Activated naive CD4-positive, alpha-beta T cell treated with Interleukin-2 at 50 U/mL for 16 hours (primary cell): ENCODE results near the gene ZNF230.

Source experiments
- DNase-seq: peaks from one replicate; pipeline ENCODE4 v3.0.0-alpha.2; 2020

ZNF230 gene

DNA sequence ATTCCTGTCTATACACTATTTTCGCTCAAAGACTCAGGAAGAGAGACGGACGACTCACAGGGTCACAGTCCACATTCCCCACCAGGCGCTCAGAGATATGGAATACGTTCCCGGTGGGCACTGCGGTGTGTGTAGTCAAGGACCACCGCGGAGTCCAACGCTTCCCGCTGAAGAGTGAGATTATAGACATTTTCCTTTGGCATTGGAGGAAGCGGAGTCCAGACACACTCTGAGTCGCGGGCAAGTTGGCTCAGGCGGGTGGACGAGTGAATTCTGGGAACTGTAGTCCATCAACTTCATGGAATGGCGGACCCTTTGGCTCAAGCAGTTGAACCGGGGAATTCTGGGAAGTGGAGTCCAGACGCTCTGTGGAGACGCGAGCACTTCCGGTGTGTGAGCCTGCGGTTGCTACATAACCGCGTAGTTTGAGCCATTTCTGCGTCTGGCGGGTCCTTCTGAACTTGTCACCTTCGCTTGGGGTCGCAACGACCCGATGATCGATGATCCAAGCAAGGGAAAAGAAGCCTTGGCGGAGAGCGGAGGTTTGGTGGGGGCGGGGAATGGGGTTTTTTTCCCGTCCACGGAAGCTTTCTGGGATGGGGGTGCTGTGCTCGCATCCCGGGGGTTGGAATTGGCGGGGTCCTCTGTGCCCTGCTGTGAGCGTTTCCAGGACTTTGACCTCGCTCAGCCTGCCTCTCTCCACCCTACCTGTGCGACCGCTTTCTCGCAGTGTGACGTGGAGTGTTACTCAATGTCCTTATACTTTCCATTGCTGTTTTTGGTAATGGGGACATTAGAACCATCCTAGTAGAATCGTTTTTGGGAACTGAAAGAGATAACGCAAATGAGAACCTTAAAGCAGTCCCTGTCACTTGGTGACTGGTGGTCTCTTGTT, at the start of gene ZNF230:
Gene ZNF230, plus strand, starts transcription at position 392 of the 895 bp plus-strand sequence. CDS start 4,122 bp downstream, outside the sequence.
- DNase-seq: peak; percentile 83

DNA sequence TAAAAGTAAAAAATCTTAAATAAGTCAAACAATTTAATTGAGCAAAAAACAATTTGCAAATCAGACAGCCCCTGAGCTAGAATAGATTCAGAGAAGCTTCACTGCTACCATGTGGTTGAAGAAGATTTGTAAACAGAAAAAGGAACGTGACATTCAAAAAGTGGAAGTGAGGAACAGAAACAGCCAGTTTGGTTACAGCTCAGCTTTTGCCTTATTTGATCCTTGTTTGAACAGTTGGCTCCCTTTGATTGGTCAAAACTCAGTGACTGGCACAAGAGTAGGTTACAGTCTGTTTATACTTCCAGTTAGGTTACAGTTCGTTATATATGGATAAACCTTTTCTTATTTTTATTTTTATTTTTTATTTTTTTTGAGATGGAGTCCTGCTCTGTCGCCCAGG, 45.9 kb upstream of the ZNF230 start:
- no peak for DNase-seq

DNA sequence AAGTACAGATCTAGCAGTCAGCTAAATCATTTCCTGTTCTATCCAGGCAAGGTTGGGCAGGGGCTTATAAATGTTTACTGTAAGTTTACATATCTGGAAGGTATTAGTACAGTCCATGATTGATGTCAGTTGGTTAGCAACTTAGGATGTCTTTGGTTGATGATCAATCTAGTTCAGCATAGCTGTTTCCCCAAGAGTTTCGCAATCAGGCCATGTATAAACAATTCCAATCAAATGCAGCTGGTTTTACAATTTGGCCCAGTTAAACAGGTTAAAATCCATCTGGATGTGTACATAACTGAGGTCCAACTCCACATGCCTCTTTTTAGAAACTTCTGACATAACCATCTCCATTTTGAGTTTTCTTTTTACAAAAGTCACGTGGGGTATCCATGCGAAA, 44.9 kb upstream of the ZNF230 start:
- no peak for DNase-seq

DNA sequence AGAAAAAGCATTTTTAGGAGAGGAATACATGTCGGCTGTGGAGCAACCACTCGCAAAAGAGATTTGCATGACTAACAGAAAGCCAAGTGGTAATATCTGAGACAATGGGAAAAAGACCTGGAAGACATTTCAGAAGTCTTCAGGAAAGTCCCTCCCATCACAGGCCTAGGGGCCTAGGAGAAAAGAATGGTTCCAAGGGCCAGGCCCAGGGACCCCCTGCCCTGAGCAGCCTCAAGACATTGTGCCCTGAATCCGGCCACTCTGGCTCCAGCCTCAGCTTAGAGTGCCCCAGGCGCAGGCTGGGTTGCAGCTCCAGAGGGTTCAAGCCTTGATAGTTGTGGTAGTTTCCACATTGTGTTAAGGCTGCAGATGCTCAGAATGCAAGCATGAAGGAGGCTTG, 42.3 kb upstream of the ZNF230 start:
- DNase-seq: no peak

DNA sequence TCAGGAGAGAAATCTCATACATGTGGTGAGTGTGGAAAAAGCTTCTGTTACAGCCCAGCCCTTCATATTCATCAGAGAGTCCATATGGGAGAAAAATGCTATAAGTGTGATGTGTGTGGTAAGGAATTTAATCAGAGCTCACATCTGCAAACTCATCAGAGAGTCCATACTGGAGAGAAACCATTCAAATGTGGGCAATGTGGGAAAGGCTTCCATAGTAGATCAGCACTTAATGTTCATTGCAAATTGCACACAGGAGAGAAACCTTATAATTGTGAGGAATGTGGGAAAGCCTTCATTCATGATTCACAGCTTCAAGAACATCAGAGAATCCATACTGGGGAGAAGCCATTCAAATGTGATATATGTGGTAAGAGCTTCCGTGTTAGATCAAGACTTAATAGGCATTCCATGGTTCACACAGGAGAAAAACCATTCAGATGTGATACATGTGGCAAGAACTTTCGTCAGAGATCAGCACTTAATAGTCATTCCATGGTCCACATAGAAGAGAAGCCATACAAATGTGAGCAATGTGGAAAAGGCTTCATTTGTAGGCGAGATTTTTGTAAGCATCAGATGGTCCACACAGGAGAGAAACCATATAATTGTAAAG, 36.6 kb upstream of the ZNF230 start:
- no peak for DNase-seq

DNA sequence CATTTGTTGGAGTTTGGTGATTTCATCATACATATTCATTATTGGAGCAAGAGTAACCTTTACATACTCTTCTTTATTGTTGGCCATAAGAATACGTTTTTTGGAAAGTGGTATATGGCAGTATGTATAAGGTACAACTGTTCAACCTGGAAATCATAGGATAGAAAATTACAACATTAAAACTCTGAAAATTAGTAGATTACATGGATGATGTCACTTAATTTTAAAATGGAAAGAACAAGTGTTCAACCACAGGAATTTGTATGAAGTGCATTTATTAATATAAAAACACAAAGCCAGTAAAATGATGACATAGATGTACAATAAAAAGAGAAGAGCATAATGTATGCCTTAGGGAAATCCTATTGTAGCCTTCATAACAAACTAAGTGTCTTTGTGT, 26.0 kb upstream of the ZNF230 start:
- DNase-seq: no peak

DNA sequence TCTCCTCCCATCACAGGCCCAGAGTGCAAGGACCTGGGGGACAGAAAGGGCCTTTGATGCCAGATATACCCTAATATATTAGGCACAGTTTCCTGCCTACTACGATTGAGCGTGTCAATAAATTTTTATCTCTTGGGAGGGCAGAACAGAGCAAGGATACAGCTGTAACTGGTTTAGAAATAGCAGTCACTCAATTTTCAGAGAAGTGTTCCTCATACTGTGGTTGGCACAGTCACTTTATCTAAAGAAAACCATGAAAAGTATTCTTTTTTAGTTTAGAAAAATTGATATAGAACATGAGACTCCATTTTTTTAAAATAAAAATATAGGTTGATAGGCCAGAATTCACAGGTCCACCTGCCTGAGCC, 19.2 kb upstream of the ZNF230 start:
- no peak for DNase-seq

DNA sequence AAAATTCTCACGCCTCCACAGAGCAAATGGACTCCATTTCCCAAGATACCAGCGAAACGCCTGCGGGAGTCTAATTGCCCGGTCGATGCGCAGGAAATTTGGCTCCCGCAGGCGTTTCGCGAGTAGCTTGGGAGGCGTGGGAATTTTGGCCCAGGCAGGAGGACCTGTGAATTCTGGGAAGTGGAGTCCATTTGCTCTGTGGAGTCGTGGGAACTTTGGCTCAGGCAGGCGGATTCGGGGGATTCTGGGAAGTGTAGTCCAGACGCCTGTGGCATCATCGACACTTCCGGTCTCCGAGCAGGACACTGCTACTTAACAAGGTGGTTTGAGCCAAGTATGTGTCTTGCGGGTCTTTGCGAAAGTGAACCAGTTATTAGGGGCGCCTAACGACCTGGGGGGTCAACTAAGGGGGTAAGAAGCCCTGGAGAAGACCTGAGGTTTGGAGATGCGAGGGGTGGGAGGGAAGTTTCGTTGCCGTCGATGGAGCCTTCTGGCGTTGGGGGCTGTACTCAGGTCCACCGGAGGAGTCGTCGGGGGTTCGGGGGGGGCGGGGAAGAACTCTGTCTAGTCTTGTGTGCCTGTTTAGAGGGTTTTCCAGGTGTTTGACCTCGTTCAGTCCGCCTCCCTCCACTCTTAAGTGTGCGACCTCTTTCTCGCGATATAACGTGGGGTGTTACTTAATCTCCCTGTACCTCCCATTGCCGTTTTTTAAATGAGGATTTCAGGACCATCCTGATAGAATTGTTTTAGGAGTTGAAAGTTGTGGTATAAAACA, 18.7 kb upstream of the ZNF230 start, which contains the start of gene ZNF155:
Gene ZNF155, plus strand, starts transcription at position 277 of the 775 bp plus-strand sequence. CDS start 4,356 bp downstream, outside the sequence.
- peak; percentile 73 for DNase-seq

DNA sequence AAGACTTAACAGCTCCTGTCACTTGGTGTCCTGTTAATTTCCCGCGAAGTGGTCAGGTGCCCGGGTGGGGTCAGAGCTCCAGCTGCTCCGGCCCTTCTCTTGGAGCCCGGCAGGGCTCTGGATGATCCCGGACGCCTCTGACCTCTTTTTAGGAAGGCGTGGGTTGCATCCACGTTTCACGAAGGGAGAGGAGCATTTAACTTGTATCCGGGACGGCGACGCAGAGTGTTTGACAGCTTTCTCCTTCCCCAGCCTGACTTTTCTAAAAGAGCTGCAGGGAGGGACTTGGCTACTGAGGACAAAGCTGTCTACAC, 18.1 kb upstream of the ZNF230 start:
- DNase-seq: no peak

DNA sequence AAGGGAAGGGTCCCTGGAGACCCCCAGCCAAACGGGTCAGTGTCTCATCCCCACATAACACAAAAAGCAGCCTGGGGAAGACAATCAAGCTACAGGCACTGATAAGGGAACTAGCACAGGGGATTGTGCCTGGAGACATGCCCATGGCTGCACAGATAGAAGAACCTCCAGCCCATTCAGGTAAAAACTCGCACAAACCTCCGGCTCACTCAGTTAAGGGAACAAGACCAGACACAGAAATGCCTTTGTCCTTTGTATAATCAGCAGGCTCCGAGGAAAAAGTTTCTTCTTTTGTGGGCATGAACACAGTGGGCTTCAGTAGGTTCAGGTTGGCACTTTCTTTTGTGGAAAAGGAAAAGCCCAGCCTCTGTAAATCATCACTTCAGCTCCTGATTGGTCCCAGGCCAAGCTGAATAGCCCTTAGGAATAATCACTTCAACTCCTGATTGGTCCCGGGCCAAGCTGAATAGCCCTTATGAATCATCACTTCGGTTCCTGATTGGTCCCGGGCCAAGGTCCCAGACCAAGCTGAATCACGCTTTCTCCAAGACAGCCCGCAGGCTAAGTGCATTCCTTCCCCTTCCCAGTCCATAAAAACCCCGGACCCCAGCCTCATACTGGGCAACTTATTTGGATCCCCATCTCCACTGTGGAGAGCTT, 5.0 kb upstream of the ZNF230 start:
- no peak for DNase-seq

DNA sequence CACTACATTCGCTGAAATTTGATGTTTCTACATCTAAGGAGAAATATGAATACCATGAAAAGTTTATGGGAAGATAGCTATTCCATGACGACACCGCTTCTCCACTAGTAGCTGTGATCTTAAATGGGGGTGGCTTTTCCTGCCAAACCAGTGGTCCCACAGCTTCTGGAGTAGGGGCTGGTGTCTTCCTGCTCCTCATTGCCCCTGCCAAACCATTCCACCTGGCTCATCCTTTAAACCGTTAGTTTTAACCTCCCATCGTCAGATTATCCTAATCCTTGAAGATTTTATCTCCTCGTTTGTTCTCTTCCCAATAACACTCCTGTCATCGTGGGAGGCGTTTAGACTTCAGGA, 568 bp upstream of the ZNF230 start:
- no peak for DNase-seq

DNA sequence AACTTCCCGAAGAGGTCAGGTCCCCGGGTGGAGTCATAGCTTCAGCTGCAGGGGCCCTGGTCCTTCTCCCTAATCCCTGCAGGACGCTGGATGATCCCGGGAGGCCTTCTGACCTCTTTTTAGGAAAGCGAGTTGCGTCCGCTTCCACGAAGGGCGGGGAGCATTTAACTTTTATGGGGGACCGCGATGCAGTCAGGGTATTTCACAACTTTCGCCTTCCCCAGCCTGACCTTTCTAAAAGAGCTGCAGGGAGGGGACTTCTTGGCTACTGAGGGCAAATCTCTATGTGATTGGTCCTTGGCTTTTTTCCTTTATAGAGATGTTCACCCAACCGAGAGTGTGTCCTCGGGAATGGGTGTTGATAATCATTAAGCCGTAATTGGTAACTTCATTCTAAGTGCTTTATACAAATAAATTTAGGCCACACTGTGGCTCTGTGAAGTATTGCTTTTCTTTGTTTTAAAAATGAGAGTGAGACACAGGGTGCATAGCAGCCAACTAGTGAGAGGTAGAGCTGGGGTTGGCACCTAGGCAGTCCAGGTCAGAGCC, 778 bp downstream of the ZNF230 start:
- no peak for DNase-seq

DNA sequence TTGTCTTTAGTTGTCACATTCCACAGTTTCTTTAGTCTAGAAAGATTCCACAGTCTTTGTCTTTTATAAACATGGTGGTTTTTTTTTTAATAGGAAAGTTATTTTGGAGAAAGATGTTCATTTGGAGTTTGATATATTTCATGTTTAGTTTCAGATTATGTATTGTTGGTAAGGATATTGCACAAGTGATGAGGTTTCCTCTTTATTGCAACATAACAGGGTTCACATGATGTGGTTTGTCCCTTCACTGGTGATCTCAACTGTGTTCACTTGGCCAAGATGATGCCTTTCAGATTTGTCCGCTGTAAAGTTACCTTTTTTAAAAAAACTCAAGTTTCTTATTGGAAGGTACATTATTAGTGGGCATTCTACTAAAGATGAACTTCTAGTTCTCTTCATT, 3.2 kb downstream of the ZNF230 start:
- DNase-seq: no peak

DNA sequence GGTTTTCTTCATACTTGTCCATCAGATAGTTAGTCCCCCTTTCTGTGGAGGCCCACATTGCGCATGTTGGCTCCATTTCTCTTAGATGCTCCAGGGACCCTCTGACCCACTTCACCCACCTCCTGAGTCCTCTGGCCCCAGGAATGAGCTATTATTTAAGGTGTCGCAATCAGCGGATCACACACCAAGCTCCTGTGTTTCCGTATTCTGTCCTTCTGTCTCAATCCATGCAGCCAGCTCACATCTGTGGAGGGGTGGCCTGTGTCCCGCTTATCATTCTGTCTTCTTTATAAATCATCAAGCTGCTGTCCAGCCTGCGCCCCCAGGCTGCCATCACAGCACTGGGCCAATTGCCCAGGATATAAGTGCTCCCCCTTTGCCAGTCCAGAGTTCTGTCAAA, 4.7 kb downstream of the ZNF230 start:
- DNase-seq: no peak

DNA sequence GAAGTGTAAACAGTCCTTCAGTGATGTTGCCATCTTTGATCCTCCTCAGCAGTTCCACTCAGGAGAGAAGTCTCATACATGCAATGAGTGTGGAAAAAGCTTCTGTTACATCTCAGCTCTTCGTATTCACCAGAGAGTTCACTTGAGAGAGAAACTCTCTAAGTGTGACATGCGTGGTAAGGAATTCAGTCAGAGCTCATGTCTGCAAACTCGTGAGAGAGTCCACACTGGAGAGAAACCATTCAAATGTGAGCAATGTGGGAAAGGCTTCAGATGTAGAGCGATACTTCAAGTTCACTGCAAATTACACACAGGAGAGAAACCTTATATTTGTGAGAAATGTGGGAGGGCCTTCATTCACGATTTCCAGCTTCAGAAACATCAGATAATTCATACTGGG, 7.7 kb downstream of the ZNF230 start:
- DNase-seq: no peak

DNA sequence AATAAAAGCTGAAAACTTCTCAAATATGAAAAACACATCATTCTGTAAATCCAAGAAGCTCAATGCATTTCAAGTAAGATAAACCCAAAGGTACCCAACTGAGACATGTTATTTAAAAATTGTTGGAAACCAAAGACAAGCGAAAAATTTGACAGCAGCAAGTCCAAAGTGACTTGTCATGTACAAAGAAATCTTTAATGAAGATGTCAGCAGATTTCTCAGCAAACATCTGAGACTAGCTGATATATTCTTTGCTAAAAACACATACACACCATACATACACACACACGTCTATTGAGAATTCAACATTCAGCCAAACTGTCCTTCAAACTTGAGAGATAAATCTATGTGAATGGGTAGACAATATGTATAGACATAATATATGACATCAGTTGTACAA, 16.7 kb downstream of the ZNF230 start:
- no peak for DNase-seq

DNA sequence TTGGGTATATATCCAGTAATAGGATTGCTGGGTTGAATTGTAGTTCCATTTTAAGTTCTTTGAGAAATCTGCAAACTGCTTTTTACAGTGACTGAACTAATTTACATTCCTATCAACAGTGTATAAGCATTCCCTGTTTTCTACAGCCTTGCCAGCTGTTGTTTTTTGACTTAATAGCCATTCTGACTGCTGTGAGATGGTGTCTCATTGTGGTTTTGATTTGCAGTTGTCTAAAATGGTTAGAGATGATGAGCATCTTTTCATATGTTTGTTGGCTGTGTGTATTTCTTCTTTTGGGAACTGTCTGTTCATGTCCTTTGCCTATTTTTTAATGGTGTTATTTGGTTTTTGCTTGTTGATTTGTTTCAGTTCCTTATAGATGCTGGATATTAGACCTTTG, 18.5 kb downstream of the ZNF230 start:
- no peak for DNase-seq

DNA sequence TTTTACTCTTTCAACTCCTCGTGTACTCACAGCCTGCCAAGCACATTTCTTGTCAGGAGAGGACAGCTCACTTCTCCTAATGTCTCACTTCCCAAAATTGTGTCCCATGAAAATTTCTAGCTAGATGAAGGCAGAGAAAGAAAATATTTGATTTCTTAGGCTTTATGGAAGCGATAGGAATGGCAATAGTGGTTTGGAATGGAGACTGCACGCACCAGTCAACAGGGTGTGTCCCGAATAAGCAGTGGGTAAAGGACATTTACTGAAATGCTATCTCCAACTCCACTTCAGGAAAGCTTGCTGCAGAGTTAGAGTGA, 22.1 kb downstream of the ZNF230 start:
- DNase-seq: no peak

DNA sequence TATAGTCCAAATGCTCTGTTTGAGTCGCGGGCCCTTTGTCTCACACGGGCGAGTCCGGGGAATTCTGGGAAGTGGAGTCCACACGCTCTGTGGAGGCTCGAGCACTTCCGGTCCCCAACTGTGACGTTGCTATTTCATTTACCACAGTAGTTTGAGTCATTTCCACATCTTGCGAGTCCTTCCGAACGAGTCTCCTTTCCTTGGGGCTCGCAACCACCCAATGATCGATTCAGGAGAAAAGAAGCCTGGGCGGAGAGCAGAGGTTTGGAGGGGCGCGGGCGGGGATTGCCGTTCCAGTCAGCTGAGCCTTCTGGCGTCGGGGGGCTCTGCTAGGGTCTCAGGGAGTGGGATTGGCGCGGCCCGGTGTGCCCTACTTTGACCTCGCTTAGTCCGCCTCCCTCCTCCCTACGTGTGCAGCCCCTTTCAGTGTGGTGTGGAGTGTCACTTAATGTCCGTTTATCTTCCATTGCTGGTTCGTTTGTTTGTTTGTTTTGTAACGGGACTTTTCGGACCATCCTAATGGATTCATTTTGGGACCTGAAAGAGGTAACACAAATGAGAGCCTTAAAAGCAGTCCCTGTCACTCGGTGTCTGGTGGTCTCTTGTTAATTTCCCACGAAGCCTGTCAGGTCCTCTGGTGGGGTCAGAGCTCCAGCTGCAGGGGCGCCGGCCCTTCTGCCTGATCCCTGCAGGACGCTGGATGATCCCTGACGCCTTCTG, 22.6 kb downstream of the ZNF230 start, which contains the start of gene ZNF222:
Gene ZNF222, plus strand, starts transcription at position 163 of the 720 bp plus-strand sequence. Its CDS starts 58 bp downstream, at position 221.
- DNase-seq: peak; percentile 81

DNA sequence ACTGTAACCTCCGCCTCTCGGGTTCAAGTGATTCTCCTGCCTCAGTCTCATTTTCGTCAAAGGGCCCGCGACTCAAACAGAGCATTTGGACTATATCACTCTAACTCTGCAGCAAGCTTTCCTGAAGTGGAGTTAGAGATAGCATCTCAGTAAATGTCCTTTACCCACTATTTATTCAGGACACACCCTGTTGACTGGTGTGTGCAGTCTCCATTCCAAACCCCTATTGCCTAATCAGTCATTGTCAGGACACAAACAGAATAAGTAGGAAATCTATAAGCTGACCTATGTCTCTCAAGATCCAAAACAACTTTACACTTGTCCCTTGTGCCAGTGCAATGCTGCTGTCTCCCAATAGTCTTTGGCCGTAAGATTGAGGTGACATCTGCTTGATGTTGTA, 23.9 kb downstream of the ZNF230 start:
- no peak for DNase-seq

DNA sequence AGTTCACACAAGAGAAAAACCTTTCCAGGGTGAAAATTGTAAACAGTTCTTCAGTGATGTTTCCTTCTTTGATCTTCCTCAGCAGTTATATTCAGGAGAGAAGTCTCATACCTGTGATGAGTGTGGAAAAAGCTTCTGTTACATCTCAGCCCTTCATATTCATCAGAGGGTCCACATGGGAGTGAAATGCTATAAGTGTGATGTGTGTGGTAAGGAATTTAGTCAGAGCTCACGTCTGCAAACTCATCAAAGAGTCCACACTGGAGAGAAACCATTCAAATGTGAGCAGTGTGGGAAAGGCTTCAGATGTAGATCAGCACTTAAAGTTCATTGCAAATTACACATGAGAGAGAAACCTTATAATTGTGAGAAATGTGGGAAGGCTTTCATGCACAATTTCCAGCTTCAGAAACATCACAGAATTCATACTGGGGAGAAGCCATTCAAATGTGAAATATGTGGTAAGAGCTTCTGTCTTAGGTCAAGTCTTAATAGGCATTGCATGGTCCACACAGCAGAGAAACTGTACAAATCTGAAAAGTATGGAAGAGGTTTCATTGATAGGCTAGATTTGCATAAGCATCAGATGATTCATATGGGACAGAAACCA, 29.3 kb downstream of the ZNF230 start:
- DNase-seq: no peak

DNA sequence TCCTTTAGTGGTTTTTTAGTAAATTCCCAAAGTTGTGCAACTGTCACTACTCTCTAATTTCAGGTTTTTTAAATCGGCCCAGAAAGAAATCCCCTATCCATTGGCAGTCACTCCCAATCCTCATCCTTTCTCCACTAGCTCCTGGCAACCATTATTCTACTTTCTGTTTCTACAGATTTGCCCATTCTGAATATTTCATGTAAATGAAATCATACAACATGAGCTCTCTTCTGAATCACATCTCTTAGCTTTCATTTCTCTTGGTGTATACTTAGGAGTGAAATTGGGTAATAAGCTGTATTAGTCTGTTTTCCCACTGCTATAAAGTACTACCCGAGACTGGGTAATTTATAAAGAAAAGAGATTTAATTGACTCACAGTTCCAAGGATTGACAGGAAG, 39.4 kb downstream of the ZNF230 start:
- DNase-seq: no peak
